MCF 10A (cell line): ENCODE results near the gene IL26. TPM values are rescaled to one million over a fixed set of nuclear protein-coding genes. Genes with fewer than 3 reads are reported as not detected.

Experiments used
- BruUV-seq: library from RNA; stranded (reverse); fragments of 400-500 nt; replicated peaks from 2 replicates; lab custom pipeline; 2021; lab: Mats Ljungman, UMichigan
- CTCF ChIA-PET: fragments of 300-600 bp; sonication (Branson Sonifier 250); formaldehyde crosslinking; extraction: SDS; loops from one replicate; lab custom pipeline; 2021; ENCODE audit warnings: antibody characterized with exemption, inconsistent platforms; lab: Yijun Ruan, JAX
- POLR2A ChIA-PET: fragments of 300-600, 350-650 bp; sonication (Branson Sonifier 250); formaldehyde crosslinking; extraction: SDS; loops from one replicate; lab custom pipeline; 2020; ENCODE audit warnings: antibody characterized with exemption, inconsistent platforms; lab: Yijun Ruan, JAX
- DNase-seq: peaks from one replicate; pipeline ENCODE4 v3.0.0-alpha.2; 2018; ENCODE audit not compliant: unreplicated experiment
- H3K27ac Mint-ChIP-seq: one replicate; pipeline ENCODE4 v1.8.0; 2022; ENCODE audit warnings: mild to moderate bottlenecking, low read depth, mixed read lengths; ENCODE audit not compliant: unreplicated experiment
- H3K27me3 Mint-ChIP-seq: one replicate; pipeline ENCODE4 v1.8.0; 2022; ENCODE audit warnings: mixed read lengths; ENCODE audit not compliant: insufficient read depth, unreplicated experiment
- H3K36me3 Mint-ChIP-seq: one replicate; pipeline ENCODE4 v1.8.0; 2022; ENCODE audit warnings: mild to moderate bottlenecking, moderate library complexity, mixed read lengths; ENCODE audit not compliant: insufficient read depth, unreplicated experiment
- H3K4me1 Mint-ChIP-seq: one replicate; pipeline ENCODE4 v1.8.0; 2022; ENCODE audit warnings: mixed read lengths; ENCODE audit not compliant: insufficient read depth, unreplicated experiment
- H3K4me3 Mint-ChIP-seq: one replicate; pipeline ENCODE4 v1.8.0; 2022; ENCODE audit warnings: mild to moderate bottlenecking, moderate library complexity, mixed read lengths; ENCODE audit not compliant: unreplicated experiment
- H3K9me3 Mint-ChIP-seq: one replicate; pipeline ENCODE4 v1.8.0; 2022; ENCODE audit warnings: mixed read lengths; ENCODE audit not compliant: unreplicated experiment
- CTCF ChIP-seq: fragments of 200-600 bp; IDR thresholded peaks from one replicate; pipeline ENCODE4 v1.8.0; 2022; ENCODE audit warnings: antibody characterized with exemption, mild to moderate bottlenecking; ENCODE audit not compliant: unreplicated experiment
- intact Hi-C: fragments of 100-400 bp; cut with micrococcal nuclease; formaldehyde crosslinking; loops from 2 replicates; pipeline ENCODE4 v1.14.1; 2022
- total RNA-seq: library from RNA; stranded (reverse); gene quantifications from 2 replicates; pipeline ENCODE4 v1.2.3, GENCODE V29; 2022

The IL26 gene
- total RNA-seq, 1 experiment from 2014 or later = not detected

- CTCF ChIA-PET = interaction anchor here (0.5 to 4.5 kb wide), 3 partner anchors 14 to 310 kb away, joined by 3 to 31 read pairs (median 13); no protein-coding TSS in a partner anchor
- H3K27me3 Mint-ChIP-seq = no peaks in the 10 kb centered on the region
- POLR2A ChIA-PET = no interaction called here
- TF ChIP-seq CTCF = no peak
- no peak overlapping the region for H3K27ac Mint-ChIP-seq
- no peaks in the 10 kb centered on the region for H3K36me3 Mint-ChIP-seq
- intact Hi-C loops = loop anchor here (1.0 kb wide), 1 partner anchor 80 kb away; no protein-coding TSS in a partner anchor
- H3K9me3 Mint-ChIP-seq = no peaks in the 10 kb centered on the region
- no peak for DNase-seq
- peaks cover 26% of the 10 kb centered on the region for H3K4me1 Mint-ChIP-seq
- BruUV-seq = no TSS peak
- H3K4me3 Mint-ChIP-seq = no peak overlapping the region
These were observed 12.0 kb upstream of the IL26 start for GRCh38 chr12:68237619-68238018.

DNA sequence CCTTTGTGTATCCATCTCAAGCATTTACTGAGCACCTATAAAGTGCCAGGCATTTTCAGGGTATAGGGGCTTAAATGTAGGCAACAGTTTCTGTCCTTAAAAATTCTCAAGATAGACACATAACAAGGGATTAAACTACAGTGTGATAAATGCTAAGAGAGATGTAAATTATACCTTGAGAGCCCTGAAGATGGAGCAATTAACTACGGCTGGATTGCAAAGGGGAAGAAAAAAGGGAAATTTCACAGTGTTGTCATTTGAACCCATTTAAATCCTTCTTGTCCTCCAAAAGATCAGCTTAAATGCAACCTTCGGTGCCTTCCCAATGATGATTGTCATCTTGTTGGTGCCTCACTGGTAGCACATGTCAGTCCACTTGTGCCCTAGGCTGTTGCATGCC, 11.5 kb upstream of the IL26 start:
- no TSS peak for BruUV-seq

GRCh38 chr12:68236421-68237059, 10.9 kb upstream of the IL26 start:
- TF ChIP-seq CTCF = no peak
- BruUV-seq = no TSS peak
- Mint-ChIP-seq H3K27ac (peak overlapping the region; percentile 50), H3K36me3 (no peaks in the 10 kb centered on the region), H3K4me3 (peak overlapping the region; percentile 61), H3K9me3 (no peaks in the 10 kb centered on the region), H3K4me1 (peaks cover 26% of the 10 kb centered on the region), H3K27me3 (no peaks in the 10 kb centered on the region)
- ChIA-PET POLR2A (interaction anchor here (0.6 to 1.3 kb wide), 4 partner anchors 14 to 54 kb away, joined by 3 to 5 read pairs (median 4); no protein-coding TSS in a partner anchor), CTCF (interaction anchor here (0.6 to 4.5 kb wide), 5 partner anchors 13 to 428 kb away, joined by 3 to 31 read pairs (median 4); no protein-coding TSS in a partner anchor)
- DNase-seq = peak; percentile 48
- intact Hi-C loops = loop anchor here (1.0 kb wide), 1 partner anchor 81 kb away; no protein-coding TSS in a partner anchor

More for the DNA sequence above, 11.5 kb upstream of the IL26 start:
- Mint-ChIP-seq H3K4me1 (peaks cover 26% of the 10 kb centered on the region), H3K36me3 (no peaks in the 10 kb centered on the region), H3K27me3 (no peaks in the 10 kb centered on the region), H3K4me3 (peak overlapping the region; percentile 61), H3K9me3 (no peaks in the 10 kb centered on the region), H3K27ac (peak overlapping the region; percentile 50)
- DNase-seq = no peak
- intact Hi-C loops = loop anchor here (1.0 kb wide), 1 partner anchor 80 kb away; no protein-coding TSS in a partner anchor
- POLR2A ChIA-PET = interaction anchor here (0.6 to 1.1 kb wide), 2 partner anchors 13 to 28 kb away, joined by 3 to 5 read pairs; no protein-coding TSS in a partner anchor
- TF ChIP-seq CTCF = peak; percentile 21
- CTCF ChIA-PET = interaction anchor here (0.6 to 4.5 kb wide), 3 partner anchors 14 to 427 kb away, joined by 4 to 31 read pairs (median 13); no protein-coding TSS in a partner anchor

DNA sequence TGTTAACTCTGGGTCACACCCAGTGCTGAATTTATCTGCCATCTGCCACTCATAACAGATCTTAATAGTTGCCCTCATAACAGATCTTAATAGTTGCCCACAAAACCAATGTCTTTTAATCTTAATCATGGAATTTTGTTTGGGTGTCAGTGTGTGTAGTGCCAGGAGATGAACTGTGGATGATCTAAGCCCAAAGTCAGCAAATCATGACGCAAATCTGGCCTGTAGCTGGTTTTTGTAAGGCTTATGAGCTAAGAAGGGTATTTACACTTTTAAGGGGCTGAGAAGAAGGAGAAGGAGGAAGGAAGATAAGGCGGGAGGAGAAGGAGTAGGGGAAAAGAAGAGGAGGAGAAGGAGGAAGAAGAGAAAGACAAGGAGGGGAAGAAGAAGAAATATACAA, 10.0 kb upstream of the IL26 start:
- peaks cover 20% of the 10 kb centered on the region for H3K4me1 Mint-ChIP-seq
- no peaks in the 10 kb centered on the region for H3K27me3 Mint-ChIP-seq
- DNase-seq = no peak
- H3K4me3 Mint-ChIP-seq = no peak overlapping the region
- ChIA-PET POLR2A (interaction anchor here (1.1 to 1.3 kb wide), 2 partner anchors 37 to 55 kb away, joined by 3 to 4 read pairs; no protein-coding TSS in a partner anchor), CTCF (interaction anchor here (1.0 to 4.5 kb wide), 4 partner anchors 12 to 96 kb away, joined by 3 to 31 read pairs (median 8); partner anchors contain the start of gene MDM1)
- no peak for TF ChIP-seq CTCF
- intact Hi-C loops = no loop called here
- no TSS peak for BruUV-seq
- no peaks in the 10 kb centered on the region for H3K36me3 Mint-ChIP-seq
- no peak overlapping the region for H3K27ac Mint-ChIP-seq
- H3K9me3 Mint-ChIP-seq = no peaks in the 10 kb centered on the region
